Bronchus fibroblast of lung (primary cell): ENCODE results near the gene CAMK2N1. TPM values are rescaled to one million over a fixed set of nuclear protein-coding genes. Genes with fewer than 3 reads are reported as not detected.

Source experiments
- total RNA-seq: library from RNA; depleted of rRNA; stranded (reverse); fragments of >200 nt; gene quantifications from 2 replicates; pipeline ENCODE4 v1.2.3, GENCODE V29; 2015

The CAMK2N1 gene
- 18.7 and 28.6 TPM in 2 replicates for total RNA-seq

DNA sequence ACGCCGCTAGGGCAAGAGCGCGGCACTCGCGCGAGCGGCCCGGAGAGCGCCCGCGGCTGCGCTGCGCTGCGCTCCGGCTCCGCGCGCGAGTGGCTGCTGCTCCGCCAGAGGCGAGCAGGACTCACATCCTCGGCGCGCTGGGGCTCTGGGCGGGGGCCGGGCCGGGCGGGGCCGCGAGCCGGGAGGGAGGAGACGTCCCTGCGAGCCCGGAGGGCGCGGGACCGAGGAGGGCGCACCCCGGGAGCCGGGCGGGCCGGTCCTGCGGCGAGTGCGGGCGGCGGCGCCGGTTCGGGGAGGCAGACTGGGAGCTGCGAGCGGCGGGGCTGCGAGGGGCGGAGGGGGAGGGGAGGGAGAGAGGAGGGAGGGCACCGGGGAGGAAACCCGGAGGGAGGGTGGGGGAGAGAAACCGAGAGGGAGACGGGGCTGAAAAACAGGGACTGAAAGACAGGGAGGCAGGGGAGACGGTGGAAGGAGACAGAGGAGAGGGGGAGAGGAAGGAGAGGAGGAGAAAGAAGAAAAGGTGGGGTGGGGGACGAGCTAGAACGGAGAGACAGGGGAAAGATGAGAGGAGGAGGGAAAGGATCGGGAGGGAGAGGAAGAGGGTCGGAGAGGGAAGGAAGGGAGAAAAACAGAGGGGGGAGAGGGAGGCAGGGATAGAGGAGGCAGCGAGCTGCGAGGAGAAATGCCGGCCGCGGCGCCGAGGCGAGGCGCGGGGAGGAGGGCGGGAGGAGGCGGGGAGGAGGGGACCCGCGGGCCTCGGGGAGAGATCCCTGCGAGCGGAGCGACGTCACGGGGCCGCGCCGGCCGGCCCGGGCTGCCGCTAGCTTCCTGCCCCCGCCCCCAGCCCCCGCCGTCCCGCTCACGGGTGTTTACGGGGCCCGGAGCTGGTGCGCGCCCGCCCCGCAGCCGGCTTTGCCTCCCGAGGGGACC is at the start of gene CAMK2N1:
TSS of gene CAMK2N1 (minus strand) at position 684 of the 930 bp plus-strand sequence. CDS start 831 bp downstream, outside the sequence.

DNA sequence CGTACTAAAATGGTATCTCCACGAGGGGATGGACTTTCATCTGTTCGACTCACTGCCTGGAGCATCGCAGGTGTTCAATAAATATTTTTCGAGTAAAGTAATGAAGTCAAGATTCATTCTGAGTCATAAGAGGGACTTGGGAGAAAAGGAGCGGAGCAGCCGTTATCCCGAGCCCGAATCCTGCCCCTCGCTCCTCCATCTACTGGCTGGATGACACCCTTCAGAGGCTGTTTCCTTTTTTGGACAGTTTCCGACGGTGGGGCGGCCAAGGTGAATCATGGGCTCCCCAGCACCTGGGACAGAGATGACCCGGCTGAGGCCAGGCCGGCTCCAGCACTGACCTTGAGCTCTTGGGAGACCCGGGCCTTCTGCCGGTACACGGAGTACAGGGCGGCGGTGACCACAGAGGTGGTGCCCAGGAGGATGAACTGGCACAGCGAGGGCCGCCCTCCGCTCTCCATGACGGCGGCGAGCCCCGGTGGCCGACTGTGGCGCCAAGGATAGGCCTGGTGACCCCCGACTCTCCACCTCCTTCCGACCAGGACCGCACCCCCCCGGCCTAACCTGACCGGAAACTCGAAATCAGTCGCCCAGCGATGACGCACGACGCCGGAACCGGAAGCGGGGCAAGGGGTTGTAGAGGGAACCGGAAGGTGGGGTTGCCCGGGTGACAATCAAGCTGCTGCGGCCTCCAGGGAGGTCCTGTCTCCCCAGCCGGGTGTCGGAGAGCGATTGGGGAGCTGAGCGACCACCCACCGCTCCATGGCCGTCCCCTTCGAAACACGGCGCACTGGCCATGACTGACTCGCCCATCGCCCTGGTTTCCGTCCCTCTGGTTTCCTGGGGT is 21.8 kb upstream of the CAMK2N1 start, which contains the start of gene MUL1:
TSS of gene MUL1 (minus strand) at position 588 of the 847 bp plus-strand sequence. CDS start at position 461, 127 bp downstream.

Other genes with a start within 250 kb of the CAMK2N1 start
- not detected in 2 replicates for gene VWA5B1, start 195.3 kb downstream of the CAMK2N1 start, total RNA-seq
- 22.7 and 24.1 TPM in 2 replicates for gene MUL1, start 21.9 kb upstream of the CAMK2N1 start, total RNA-seq
- under 0.01 and 0.15 TPM in 2 replicates for gene FAM43B, start 66.4 kb upstream of the CAMK2N1 start, total RNA-seq
- 4.2 and 6.5 TPM in 2 replicates for gene CDA, start 102.9 kb upstream of the CAMK2N1 start, total RNA-seq
- 46.4 and 48.2 TPM in 2 replicates for gene PINK1, start 147.2 kb upstream of the CAMK2N1 start, total RNA-seq
- gene DDOST, start 175.2 kb upstream of the CAMK2N1 start, total RNA-seq = 303 and 316 TPM in 2 replicates
- gene KIF17, start 231.8 kb upstream of the CAMK2N1 start, total RNA-seq = 1.0 and 1.8 TPM in 2 replicates
- 5.2 and 5.5 TPM in 2 replicates for gene SH2D5, start 246.5 kb upstream of the CAMK2N1 start, total RNA-seq